Measurements from ENCODE around the gene MT1X. TPM values are rescaled to one million over a fixed set of nuclear protein-coding genes. Genes with fewer than 3 reads are reported as not detected.

MT1X gene
- total RNA-seq (ENCODE audit: low replicate concordance): 39.9 and 155 TPM in 2 replicates

GRCh38 chr16:56681939-56682702 lies at the start of gene MT1X:
Gene MT1X, plus strand, starts transcription at chr16:56682470. Its CDS starts 71 bp downstream, at chr16:56682541.
- TF ChIP-seq CTCF (IDR thresholded peaks at IDR 0.05; ENCODE audit: insufficient read depth, low read length): no peak
- peak within 1 kb of the TSS; percentile 79 for H3K4me3 ChIP-seq (ENCODE audit: low read depth, low read length)
- peak; percentile 89 for DNase-seq (ENCODE audit: low read depth)

GRCh38 chr16:56632848-56633365 lies 49.4 kb upstream of the MT1X start:
- TF ChIP-seq CTCF (IDR thresholded peaks at IDR 0.05; ENCODE audit: insufficient read depth, low read length): no peak
- peak overlapping the region; percentile 51 for H3K4me3 ChIP-seq (ENCODE audit: low read depth, low read length)
- no peak for DNase-seq (ENCODE audit: low read depth)

- TF ChIP-seq CTCF (IDR thresholded peaks at IDR 0.05; ENCODE audit: insufficient read depth, low read length): no peak
- no peak for DNase-seq (ENCODE audit: low read depth)
- no peak overlapping the region for H3K4me3 ChIP-seq (ENCODE audit: low read depth, low read length)
Measured at GRCh38 chr16:56633535-56633934, 48.7 kb upstream of the MT1X start.

GRCh38 chr16:56634715-56635440 lies 47.4 kb upstream of the MT1X start:
- H3K4me3 ChIP-seq (ENCODE audit: low read depth, low read length): no peak overlapping the region

GRCh38 chr16:56635441-56635967 lies 46.8 kb upstream of the MT1X start:
- DNase-seq (ENCODE audit: low read depth): no peak
- no peak overlapping the region for H3K4me3 ChIP-seq (ENCODE audit: low read depth, low read length)
- no peak for TF ChIP-seq CTCF (IDR thresholded peaks at IDR 0.05; ENCODE audit: insufficient read depth, low read length)

More at GRCh38 chr16:56634715-56635440, 47.4 kb upstream of the MT1X start:
- no peak for TF ChIP-seq CTCF (IDR thresholded peaks at IDR 0.05; ENCODE audit: insufficient read depth, low read length)
- DNase-seq (ENCODE audit: low read depth): no peak

- TF ChIP-seq CTCF (IDR thresholded peaks at IDR 0.05; ENCODE audit: insufficient read depth, low read length): no peak
- H3K4me3 ChIP-seq (ENCODE audit: low read depth, low read length): no peak overlapping the region
- DNase-seq (ENCODE audit: low read depth): no peak
Measured at GRCh38 chr16:56636616-56637413, 45.5 kb upstream of the MT1X start.
